Measurements from ENCODE around the gene SLC9A1. TPM values are rescaled to one million over a fixed set of nuclear protein-coding genes. Genes with fewer than 3 reads are reported as not detected.

Gene SLC9A1
- total RNA-seq, 1 donor from 2014 or later: 37.7 TPM

DNA sequence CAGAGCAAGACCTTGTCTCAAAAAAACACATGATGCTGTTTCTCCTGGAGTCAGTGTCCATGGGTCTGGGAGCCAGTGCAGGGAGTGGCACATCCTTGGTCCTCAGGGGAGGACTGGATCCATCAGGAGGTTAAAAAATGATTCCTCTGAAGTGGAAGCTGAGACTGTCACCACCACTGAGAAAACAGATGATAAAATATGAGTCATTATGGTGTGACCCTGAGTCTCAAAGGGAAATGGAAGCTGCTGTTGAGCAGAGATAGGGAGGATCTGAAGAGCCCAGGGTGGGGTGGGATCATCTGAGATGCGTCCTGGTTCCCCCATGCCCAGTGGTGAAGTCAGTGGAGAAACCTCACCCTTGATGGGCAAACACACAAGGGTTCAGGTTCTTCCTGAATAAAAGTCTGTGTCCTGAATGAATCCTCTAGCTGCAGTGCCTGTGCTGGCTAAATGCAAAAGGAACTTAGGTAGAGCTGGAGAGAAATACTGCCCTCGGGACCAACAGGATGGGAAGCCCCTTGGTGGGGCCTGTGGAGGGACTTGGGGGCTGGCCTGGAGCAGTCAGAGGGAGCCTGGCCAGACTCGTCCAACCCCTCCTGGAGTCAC, 80.6 kb downstream of the SLC9A1 start:
- TF ChIP-seq, protein P1, sequence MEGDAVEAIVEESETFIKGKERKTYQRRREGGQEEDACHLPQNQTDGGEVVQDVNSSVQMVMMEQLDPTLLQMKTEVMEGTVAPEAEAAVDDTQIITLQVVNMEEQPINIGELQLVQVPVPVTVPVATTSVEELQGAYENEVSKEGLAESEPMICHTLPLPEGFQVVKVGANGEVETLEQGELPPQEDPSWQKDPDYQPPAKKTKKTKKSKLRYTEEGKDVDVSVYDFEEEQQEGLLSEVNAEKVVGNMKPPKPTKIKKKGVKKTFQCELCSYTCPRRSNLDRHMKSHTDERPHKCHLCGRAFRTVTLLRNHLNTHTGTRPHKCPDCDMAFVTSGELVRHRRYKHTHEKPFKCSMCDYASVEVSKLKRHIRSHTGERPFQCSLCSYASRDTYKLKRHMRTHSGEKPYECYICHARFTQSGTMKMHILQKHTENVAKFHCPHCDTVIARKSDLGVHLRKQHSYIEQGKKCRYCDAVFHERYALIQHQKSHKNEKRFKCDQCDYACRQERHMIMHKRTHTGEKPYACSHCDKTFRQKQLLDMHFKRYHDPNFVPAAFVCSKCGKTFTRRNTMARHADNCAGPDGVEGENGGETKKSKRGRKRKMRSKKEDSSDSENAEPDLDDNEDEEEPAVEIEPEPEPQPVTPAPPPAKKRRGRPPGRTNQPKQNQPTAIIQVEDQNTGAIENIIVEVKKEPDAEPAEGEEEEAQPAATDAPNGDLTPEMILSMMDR (IDR thresholded peaks at IDR 0.05; ENCODE audit: insufficient read depth, low read length, poor library complexity, severe bottlenecking): no peak
- H3K27me3 ChIP-seq (ENCODE audit: control insufficient read depth, insufficient read depth, low read length): peaks cover 9% of the 10 kb centered on the region
- no peak for DNase-seq (ENCODE audit: low read depth)
- no peak overlapping the region for H3K4me3 ChIP-seq (ENCODE audit: low read depth, low read length)
- H3K36me3 ChIP-seq (ENCODE audit: control insufficient read depth, insufficient read depth, low read length): no peaks in the 10 kb centered on the region

- H3K36me3 ChIP-seq (ENCODE audit: control insufficient read depth, insufficient read depth, low read length): no peaks in the 10 kb centered on the region
- H3K27me3 ChIP-seq (ENCODE audit: control insufficient read depth, insufficient read depth, low read length): peaks cover 9% of the 10 kb centered on the region
- DNase-seq (ENCODE audit: low read depth): no peak
- H3K4me3 ChIP-seq (ENCODE audit: low read depth, low read length): no peak overlapping the region
- TF ChIP-seq, protein P1 (IDR thresholded peaks at IDR 0.05; ENCODE audit: insufficient read depth, low read length, poor library complexity, severe bottlenecking): no peak
Observed at GRCh38 chr1:27071049-27071416, 83.9 kb downstream of the SLC9A1 start.

DNA sequence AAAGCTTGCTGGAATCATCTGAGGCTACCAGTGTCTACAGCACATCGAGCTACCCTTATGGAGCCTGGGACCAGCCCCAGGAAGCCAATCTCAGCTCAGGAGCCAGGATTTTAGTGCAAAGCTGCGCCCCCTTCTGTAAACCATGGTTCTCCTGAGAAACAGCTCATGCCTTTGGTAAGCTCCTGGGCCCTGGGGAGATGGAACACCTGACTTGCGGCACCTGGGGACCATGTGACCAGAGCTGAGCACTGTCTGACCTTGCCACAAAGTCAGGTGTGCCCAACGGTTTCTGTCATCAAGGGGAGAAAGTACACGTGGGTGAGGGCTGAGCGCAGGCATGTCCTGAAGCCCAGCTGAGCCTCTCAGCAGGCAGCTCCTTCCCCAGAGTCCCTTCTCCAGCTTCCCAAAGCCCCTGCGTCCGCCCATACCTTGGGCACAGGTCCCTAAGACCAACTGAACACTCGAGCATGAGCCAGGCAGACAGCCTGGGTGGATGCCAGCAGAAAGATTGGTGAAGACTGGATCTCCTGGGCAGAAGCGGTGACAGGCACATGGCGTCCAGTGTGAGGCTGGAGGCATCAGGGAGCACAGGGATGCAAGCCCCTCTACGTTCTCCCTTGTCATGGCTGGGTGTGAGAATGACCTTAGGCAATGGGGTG, 84.4 kb downstream of the SLC9A1 start:
- Histone ChIP-seq H3K4me3 (ENCODE audit: low read depth, low read length) (no peak overlapping the region), H3K27me3 (ENCODE audit: control insufficient read depth, insufficient read depth, low read length) (peaks cover 9% of the 10 kb centered on the region), H3K36me3 (ENCODE audit: control insufficient read depth, insufficient read depth, low read length) (no peaks in the 10 kb centered on the region)
- TF ChIP-seq, protein P1 (IDR thresholded peaks at IDR 0.05; ENCODE audit: insufficient read depth, low read length, poor library complexity, severe bottlenecking): no peak
- no peak for DNase-seq (ENCODE audit: low read depth)

- no peak overlapping the region for H3K4me3 ChIP-seq (ENCODE audit: low read depth, low read length)
- TF ChIP-seq, protein P1 (IDR thresholded peaks at IDR 0.05; ENCODE audit: insufficient read depth, low read length, poor library complexity, severe bottlenecking): no peak
- no peak for DNase-seq (ENCODE audit: low read depth)
- H3K27me3 ChIP-seq (ENCODE audit: control insufficient read depth, insufficient read depth, low read length): peaks cover 9% of the 10 kb centered on the region
- no peaks in the 10 kb centered on the region for H3K36me3 ChIP-seq (ENCODE audit: control insufficient read depth, insufficient read depth, low read length)
Observed at GRCh38 chr1:27068922-27069321, 86.0 kb downstream of the SLC9A1 start.

GRCh38 chr1:27065999-27066630, 88.8 kb downstream of the SLC9A1 start:
- TF ChIP-seq, protein P1 (IDR thresholded peaks at IDR 0.05; ENCODE audit: insufficient read depth, low read length, poor library complexity, severe bottlenecking): no peak
- H3K4me3 ChIP-seq (ENCODE audit: low read depth, low read length): no peak overlapping the region
- DNase-seq (ENCODE audit: low read depth): no peak
- H3K36me3 ChIP-seq (ENCODE audit: control insufficient read depth, insufficient read depth, low read length): no peaks in the 10 kb centered on the region
- peaks cover 9% of the 10 kb centered on the region for H3K27me3 ChIP-seq (ENCODE audit: control insufficient read depth, insufficient read depth, low read length)
